ENCODE data around the gene C11orf97. TPM values are rescaled to one million over a fixed set of nuclear protein-coding genes. Genes with fewer than 3 reads are reported as not detected.

C11orf97 gene
- total and polyA plus RNA-seq, 2 donors (not counting 3 experiments of a cell fraction or from before 2014, with no cell fraction given): not detected

DNA sequence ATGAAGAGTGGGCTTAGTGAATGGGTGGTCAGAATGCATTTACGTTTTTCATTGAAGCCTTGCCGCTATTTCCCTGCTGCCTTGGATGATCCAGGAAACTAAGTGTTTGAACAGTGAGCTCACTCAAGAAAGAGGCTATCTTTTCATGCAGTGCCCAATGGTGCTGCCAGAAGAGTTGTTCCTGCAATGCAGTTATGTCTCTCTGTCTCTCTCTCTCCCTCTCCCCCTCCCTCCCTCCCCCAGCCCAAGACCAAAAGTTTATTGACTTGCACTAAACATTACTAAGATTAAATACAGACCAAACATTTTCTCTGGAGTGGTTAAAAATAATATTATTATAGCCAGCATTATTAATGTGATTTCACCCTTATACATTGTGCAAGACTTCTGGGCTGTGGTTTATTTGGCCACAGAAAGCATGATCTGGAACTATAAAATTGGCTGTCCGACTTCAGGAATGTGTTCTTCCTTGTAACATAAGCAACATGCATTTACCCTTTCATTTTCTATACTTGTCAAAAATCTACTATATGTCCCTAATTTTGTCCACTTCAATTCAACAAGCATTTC lies 24.9 kb downstream of the C11orf97 start:
- intact Hi-C loops (cut with micrococcal nuclease) (no loop called here), dilution Hi-C loops (cut with MboI; ENCODE audit: extremely low pct_ligation_motif_present, low sequenced_read_pairs) (no loop called here)
- peaks cover 15 to 28% of the 10 kb centered on the region in 2 experiments for H3K27me3 ChIP-seq (ENCODE audit: control insufficient read depth in 2 of 2, insufficient read depth in 2 of 2, low read length in 2 of 2)
- H3K4me3 ChIP-seq (replicated peaks in 1 of 3; ENCODE audit: insufficient read depth in 1 of 3, low read depth in 1 of 3, low read length in 3 of 3): no peak overlapping the region
- FAIRE-seq (no peak), DNase-seq (ENCODE audit: low read depth, low spot score) (no peak)
- POLR2A ChIA-PET: no interaction called here
- H3K9ac ChIP-seq (replicated peaks; ENCODE audit: extremely low read depth, insufficient read depth, low read length): no peak overlapping the region
- H2AFZ ChIP-seq (ENCODE audit: low read depth, low read length): no peak overlapping the region
- CTCF ChIA-PET: no interaction called here
- no peaks in the 10 kb centered on the region for H3K36me3 ChIP-seq (ENCODE audit: control insufficient read depth in 2 of 2, extremely low read depth in 1 of 2, insufficient read depth in 2 of 2, low read length in 2 of 2)
- no peak overlapping the region for H3K4me2 ChIP-seq (ENCODE audit: insufficient read depth, low read length)
- no TSS peak for BruUV-seq (replicated peaks)
- H3K79me2 ChIP-seq (ENCODE audit: control insufficient read depth, insufficient read depth, low read length): no peaks in the 10 kb centered on the region
- TF ChIP-seq POLR2A (IDR thresholded peaks at IDR 0.05; ENCODE audit: low read depth, low read length) (no peak), EZH2 (IDR thresholded peaks at IDR 0.05; ENCODE audit: borderline replicate concordance, low read depth, low read length, severe bottlenecking) (no peak), POLR2AphosphoS5 (IDR thresholded peaks at IDR 0.05; ENCODE audit: insufficient read depth, low read depth, low read length) (no peak), GATA2 (IDR thresholded peaks at IDR 0.05; ENCODE audit: insufficient read depth, insufficient read length, low read depth, low read length) (no peak), FOS (IDR thresholded peaks at IDR 0.05; ENCODE audit: borderline replicate concordance, insufficient read depth, low read length) (no peak), JUN (IDR thresholded peaks at IDR 0.05; ENCODE audit: borderline replicate concordance, insufficient read depth, insufficient read length, low read depth) (no peak), MYC (IDR thresholded peaks at IDR 0.05; ENCODE audit: low read depth, low read length) (no peak), MAX (IDR thresholded peaks at IDR 0.05; ENCODE audit: insufficient read depth, insufficient read length) (no peak)
- TF ChIP-seq, protein P1, sequence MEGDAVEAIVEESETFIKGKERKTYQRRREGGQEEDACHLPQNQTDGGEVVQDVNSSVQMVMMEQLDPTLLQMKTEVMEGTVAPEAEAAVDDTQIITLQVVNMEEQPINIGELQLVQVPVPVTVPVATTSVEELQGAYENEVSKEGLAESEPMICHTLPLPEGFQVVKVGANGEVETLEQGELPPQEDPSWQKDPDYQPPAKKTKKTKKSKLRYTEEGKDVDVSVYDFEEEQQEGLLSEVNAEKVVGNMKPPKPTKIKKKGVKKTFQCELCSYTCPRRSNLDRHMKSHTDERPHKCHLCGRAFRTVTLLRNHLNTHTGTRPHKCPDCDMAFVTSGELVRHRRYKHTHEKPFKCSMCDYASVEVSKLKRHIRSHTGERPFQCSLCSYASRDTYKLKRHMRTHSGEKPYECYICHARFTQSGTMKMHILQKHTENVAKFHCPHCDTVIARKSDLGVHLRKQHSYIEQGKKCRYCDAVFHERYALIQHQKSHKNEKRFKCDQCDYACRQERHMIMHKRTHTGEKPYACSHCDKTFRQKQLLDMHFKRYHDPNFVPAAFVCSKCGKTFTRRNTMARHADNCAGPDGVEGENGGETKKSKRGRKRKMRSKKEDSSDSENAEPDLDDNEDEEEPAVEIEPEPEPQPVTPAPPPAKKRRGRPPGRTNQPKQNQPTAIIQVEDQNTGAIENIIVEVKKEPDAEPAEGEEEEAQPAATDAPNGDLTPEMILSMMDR (IDR thresholded peaks at IDR 0.05; ENCODE audit: extremely low read depth in 1 of 2, insufficient read depth in 1 of 2, low read depth in 1 of 2, low read length in 2 of 2): no peak
- no peaks in the 10 kb centered on the region for H3K9me1 ChIP-seq (replicated peaks; ENCODE audit: control insufficient read depth, extremely low read depth, insufficient read depth, low read length)
- H3K27ac ChIP-seq (ENCODE audit: insufficient read depth, low read depth, low read length): no peak overlapping the region
- no peaks in the 10 kb centered on the region for H4K20me1 ChIP-seq (replicated peaks; ENCODE audit: control insufficient read depth, extremely low read depth, insufficient read depth, low read length)
- H3K4me1 ChIP-seq (ENCODE audit: control insufficient read depth, extremely low read depth, insufficient read depth, low read length): no peaks in the 10 kb centered on the region
- H3K9me3 ChIP-seq (replicated peaks; ENCODE audit: control insufficient read depth, insufficient read depth, low read length): no peaks in the 10 kb centered on the region
